K562 (cell line): Measurements from ENCODE around the gene UNC13A. TPM values are rescaled to one million over a fixed set of nuclear protein-coding genes. Genes with fewer than 3 reads are reported as not detected.

Experiments
- ATAC-seq: fragments of 200-7000 bp; cut with Tn5 transposase; 3 replicates; pipeline ENCODE4 v1.9.1; 2020; ENCODE audit warnings: moderate library complexity
- BruUV-seq: library from RNA; stranded (reverse); fragments of 400-500 nt; replicated peaks from 2 replicates; lab custom pipeline; 2021; lab: Mats Ljungman, UMichigan
- CTCF ChIA-PET: fragments of 300-600 bp; formaldehyde crosslinking; extraction: SDS; loops from one replicate; lab custom pipeline; 2021; ENCODE audit warnings: low intra/inter-chr PET ratio; lab: Yijun Ruan, JAX
- POLR2A ChIA-PET: fragments of 300-600, 350-650 bp; sonication (Branson Sonifier 250); formaldehyde crosslinking; extraction: SDS; loops from one replicate; lab custom pipeline; 2021; ENCODE audit warnings: antibody characterized with exemption, inconsistent platforms; lab: Yijun Ruan, JAX
- DNase-seq, 4 experiments: peaks; one replicate each; pipeline versions ENCODE4 v3.0.0 to v3.0.0-alpha.2; 2011 to 2018; ENCODE audit warnings: low spot score in 3 of 4, mixed read lengths in 3 of 4; ENCODE audit errors: extremely low read depth in 1 of 4
- FAIRE-seq: peaks from 2 replicates; lab custom pipeline; 2011; peaks lifted over from hg19 to GRCh38; lab: Jason Lieb, UNC
- H2AFZ ChIP-seq: 2 replicates; pipeline ENCODE4 v1.6.0; 2011; ENCODE audit warnings: low read depth, low read length, control low read depth, inconsistent platforms
- H3K27ac ChIP-seq: fragments of 200-600 bp; 3 replicates; pipeline ENCODE4 v1.8.0; 2011; ENCODE audit warnings: low read depth, mild to moderate bottlenecking, control low read depth, inconsistent platforms, low read length, moderate library complexity, mixed read lengths; ENCODE audit errors: extremely low read depth
- H3K27me3 ChIP-seq, 2 experiments: fragments of 300-600 bp in 1 of 2; 2 replicates in 1 of 2; 3 replicates in 1 of 2; pipeline versions ENCODE4 v1.6.0 to v1.8.0; 2011; ENCODE audit warnings: inconsistent platforms in 2 of 2, low read length in 2 of 2, mild to moderate bottlenecking in 1 of 2, mixed read lengths in 1 of 2, moderate library complexity in 1 of 2; ENCODE audit not compliant: control insufficient read depth in 2 of 2, insufficient read depth in 2 of 2
- H3K36me3 ChIP-seq: fragments of 300-600 bp; 3 replicates; pipeline ENCODE4 v1.8.0; 2011; ENCODE audit warnings: mild to moderate bottlenecking, low read length, inconsistent platforms; ENCODE audit not compliant: control insufficient read depth, insufficient read depth
- H3K4me1 ChIP-seq, 2 experiments: fragments of 200-600 bp in 1 of 2; replicated peaks in 1 of 2; 2 replicates in 1 of 2; 3 replicates in 1 of 2; pipeline versions ENCODE4 v1.5.1 to v1.8.0; 2011; ENCODE audit warnings: inconsistent platforms in 2 of 2, low read length in 2 of 2, mild to moderate bottlenecking in 1 of 2, mixed read lengths in 1 of 2, moderate library complexity in 1 of 2; ENCODE audit not compliant: control insufficient read depth in 2 of 2, insufficient read depth in 2 of 2
- H3K4me2 ChIP-seq: 2 replicates; pipeline ENCODE4 v1.6.1; 2011; ENCODE audit warnings: low read length, control low read depth, inconsistent platforms, mixed read lengths; ENCODE audit not compliant: insufficient read depth
- H3K4me3 ChIP-seq: fragments of 200-600 bp; sonication (generic), shearing (Covaris generic); 2 replicates; pipeline ENCODE4 v1.5.1; 2016; ENCODE audit warnings: control low read depth, inconsistent platforms
- H3K79me2 ChIP-seq: fragments of 200-600 bp; 3 replicates; pipeline ENCODE4 v1.8.0; 2011; ENCODE audit warnings: low read length, inconsistent platforms; ENCODE audit not compliant: control insufficient read depth, insufficient read depth
- H3K9ac ChIP-seq, 2 experiments: 2 replicates each; pipeline versions ENCODE4 v1.6.0 to v1.6.1; 2011; ENCODE audit warnings: low read depth in 2 of 2, low read length in 2 of 2, control low read depth in 1 of 2, inconsistent platforms in 1 of 2, mild to moderate bottlenecking in 1 of 2, mixed read lengths in 1 of 2; ENCODE audit not compliant: insufficient read depth in 1 of 2
- H3K9me1 ChIP-seq: one replicate; pipeline ENCODE4 v1.6.0; 2011; ENCODE audit warnings: inconsistent platforms, mild to moderate bottlenecking, low read length, moderate library complexity; ENCODE audit not compliant: control insufficient read depth, insufficient read depth
- H3K9me3 ChIP-seq: replicated peaks from 2 replicates; pipeline ENCODE4 v1.5.1; 2011; ENCODE audit warnings: low read depth, low read length, inconsistent platforms; ENCODE audit not compliant: control insufficient read depth, insufficient read depth
- H4K20me1 ChIP-seq: replicated peaks from 2 replicates; pipeline ENCODE4 v1.6.1; 2011; ENCODE audit warnings: low read length, inconsistent platforms, mixed read lengths; ENCODE audit not compliant: control insufficient read depth, insufficient read depth
- E2F6 ChIP-seq, 2 experiments: IDR thresholded peaks; 2 replicates each; pipeline ENCODE4 v1.6.1; 2011; ENCODE audit warnings: borderline replicate concordance in 1 of 2, control low read depth in 1 of 2, low read depth in 1 of 2, low read length in 1 of 2, mild to moderate bottlenecking in 1 of 2, mixed read lengths in 1 of 2, moderate library complexity in 1 of 2; ENCODE audit not compliant: insufficient read depth in 1 of 2, insufficient read length in 1 of 2, poor library complexity in 1 of 2, severe bottlenecking in 1 of 2; ENCODE audit errors: extremely low read depth in 1 of 2
- THRAP3 ChIP-seq: fragments of 450-650 bp; IDR thresholded peaks from 2 replicates; pipeline ENCODE4 v1.6.1; 2016; ENCODE audit warnings: mild to moderate bottlenecking, inconsistent platforms, borderline replicate concordance
- WGBS: fragments of 100-300 bp; shearing (Covaris generic); methylation state at CpG from one replicate; pipeline ENCODE4 v1.1.6; 2016; ENCODE audit warnings: low coverage, mixed read lengths; ENCODE audit not compliant: insufficient coverage; ENCODE audit errors: missing lambda C conversion rate; 5-methylcytosine and 5-hydroxymethylcytosine counted together
- in situ Hi-C: fragments of 300-500 bp; cut with MboI; formaldehyde crosslinking; loops from 4 replicates; pipeline ENCODE4 v1.15.0; 2018; ENCODE audit warnings: inconsistent platforms, mixed read lengths
- intact Hi-C: fragments of 100-400 bp; cut with micrococcal nuclease; formaldehyde crosslinking; loops from 2 replicates; pipeline ENCODE4 v1.14.2; 2022
- polyA plus RNA-seq, 8 experiments: library from polyadenylated mRNA; depleted of rRNA in 4 of 8; stranded (reverse) in 5 of 8; unstranded in 3 of 8; fragments of >200 nt; fragmentation: Nextera tagmentation in 2 of 8; fragmentation: Illumina TruSeq in 1 of 8; extraction: Ambion mirVana in 2 of 8; extraction: Trizol in 1 of 8; gene quantifications; 2 replicates each; pipeline versions ENCODE4 v1.2.1 to v1.2.3, GENCODE V29; 2011 to 2014; ENCODE audit warnings: inconsistent platforms in 1 of 8, missing spikeins in 1 of 8
- total RNA-seq, 7 experiments: library from RNA; depleted of rRNA in 6 of 7; stranded (reverse); fragments of >200 nt in 6 of 7; fragmentation: Illumina TruSeq in 2 of 7; extraction: Trizol in 2 of 7; gene quantifications; 2 replicates each; pipeline versions ENCODE4 v1.2.1 to v1.2.3, GENCODE V29; 2011 to 2021; ENCODE audit warnings: low replicate concordance in 1 of 7
- TF ChIP-seq, protein P1 (sequence below): sonication (generic); formaldehyde crosslinking; IDR thresholded peaks from 2 replicates; pipeline ENCODE4 v1.9.0; 2022; ENCODE audit warnings: mild to moderate bottlenecking, missing genetic modification reagents

Gene UNC13A
- total and polyA plus RNA-seq, 9 of the 15 experiments (the other 6 are each of a cell fraction or from before 2014, with no cell fraction given), result 0.03 to 1.0 (median 0.25) TPM

DNA sequence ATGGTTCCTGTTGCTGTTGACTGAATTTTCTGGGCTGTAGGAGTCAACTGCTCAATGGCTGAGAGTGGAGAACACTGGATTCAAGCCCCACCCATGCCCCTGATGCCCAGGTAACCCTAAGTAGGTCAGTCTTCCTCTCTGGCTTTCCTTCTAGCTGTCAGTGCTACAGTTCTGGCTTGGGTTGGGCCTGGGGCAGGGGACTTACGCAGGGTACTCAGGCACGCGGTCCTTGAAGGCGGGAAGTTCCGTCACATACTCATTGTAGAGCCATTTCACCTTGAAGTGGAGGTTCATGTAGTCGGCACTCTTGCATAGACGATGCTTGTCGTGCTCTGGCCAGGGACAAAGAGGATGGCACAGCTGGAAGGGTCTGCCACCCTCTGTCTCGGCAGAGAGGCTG, 55.6 kb downstream of the UNC13A start:
- WGBS, result 5% methylated on average over 9 of the region's 9 CpGs
- H2AFZ ChIP-seq, result no peak overlapping the region
- H3K27me3 ChIP-seq, result peaks cover 17 to 31% of the 10 kb centered on the region in 2 experiments; a peak in 4 of 5 replicates
- no TSS peak for BruUV-seq
- no peak overlapping the region for H3K4me2 ChIP-seq
- FAIRE-seq, result no peak
- ATAC-seq, result no peak
- H3K9ac ChIP-seq, result no peak overlapping the region
- no peaks in the 10 kb centered on the region for H3K9me1 ChIP-seq
- DNase-seq, result no peak
- H3K9me3 ChIP-seq, result no peaks in the 10 kb centered on the region
- POLR2A ChIA-PET, result no interaction called here
- intact Hi-C loops (no loop called here), in situ Hi-C loops (no loop called here)
- H3K36me3 ChIP-seq, result no peaks in the 10 kb centered on the region
- no peaks in the 10 kb centered on the region; the same call in 1 of the 2 replicates for H4K20me1 ChIP-seq
- H3K4me1 ChIP-seq, result no peaks in the 10 kb centered on the region
- no peak overlapping the region for H3K27ac ChIP-seq
- CTCF ChIA-PET, result no interaction called here
- H3K4me3 ChIP-seq, result no peak overlapping the region
- TF ChIP-seq, protein P1, sequence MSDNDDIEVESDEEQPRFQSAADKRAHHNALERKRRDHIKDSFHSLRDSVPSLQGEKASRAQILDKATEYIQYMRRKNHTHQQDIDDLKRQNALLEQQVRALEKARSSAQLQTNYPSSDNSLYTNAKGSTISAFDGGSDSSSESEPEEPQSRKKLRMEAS (CRISPR knock-in tag), result peak; percentile 41; the same call in 1 of the 2 replicates
- TF ChIP-seq E2F6 (IDR thresholded peaks at IDR 0.05; ENCODE audit: borderline replicate concordance in 1 of 2, extremely low read depth in 1 of 2, insufficient read depth in 1 of 2, insufficient read length in 1 of 2, low read depth in 1 of 2, low read length in 1 of 2, poor library complexity in 1 of 2, severe bottlenecking in 1 of 2) (peak; percentile 15 to 83), THRAP3 (no peak)
- H3K79me2 ChIP-seq, result no peaks in the 10 kb centered on the region
